NT2/D1 (cell line): ENCODE measurements around the gene FBXO10.

Experiments used
- DNase-seq: peaks from one replicate; pipeline ENCODE4 v3.0.0-alpha.2; 2011; ENCODE audit warnings: low read depth, low spot score
- H3K27me3 ChIP-seq: 2 replicates; pipeline ENCODE4 v1.6.0; 2011; ENCODE audit warnings: mild to moderate bottlenecking; ENCODE audit not compliant: insufficient read length, insufficient read depth
- H3K36me3 ChIP-seq: 2 replicates; pipeline ENCODE4 v1.6.1; 2011; ENCODE audit warnings: mild to moderate bottlenecking, low read length, mixed read lengths; ENCODE audit not compliant: insufficient read depth, insufficient read length
- H3K4me1 ChIP-seq: 2 replicates; pipeline ENCODE4 v1.5.1; 2011; ENCODE audit not compliant: insufficient read depth, insufficient read length
- H3K4me3 ChIP-seq: 2 replicates; pipeline ENCODE4 v1.5.1; 2011; ENCODE audit warnings: low read depth; ENCODE audit not compliant: insufficient read length
- H3K9ac ChIP-seq: 2 replicates; pipeline ENCODE4 v1.6.0; 2011; ENCODE audit warnings: low read depth; ENCODE audit not compliant: insufficient read length
- H3K9me3 ChIP-seq: 2 replicates; pipeline ENCODE4 v1.5.1; 2011; ENCODE audit warnings: mild to moderate bottlenecking, low read length; ENCODE audit not compliant: insufficient read depth
- SUZ12 ChIP-seq: IDR thresholded peaks from 2 replicates; pipeline ENCODE4 v1.6.1; 2011; ENCODE audit not compliant: insufficient read length, insufficient read depth; ENCODE audit errors: extremely low read depth
- YY1 ChIP-seq: IDR thresholded peaks from 2 replicates; pipeline ENCODE4 v1.6.1; 2011; ENCODE audit not compliant: insufficient read length, insufficient read depth
- ZNF274 ChIP-seq: IDR thresholded peaks from 2 replicates; pipeline ENCODE4 v1.6.1; 2011; ENCODE audit warnings: mild to moderate bottlenecking, low read depth, low read length

FBXO10 gene

GRCh38 chr9:37592108-37592951 is 16.1 kb upstream of the FBXO10 start, which contains the start of gene TOMM5:
TSS of gene TOMM5 (minus strand) at chr9:37592597. CDS start at chr9:37592532, 65 bp downstream.
- no peak for TF ChIP-seq SUZ12
- no peak for TF ChIP-seq YY1
- TF ChIP-seq ZNF274, result no peak
- DNase-seq, result peak; percentile 83

GRCh38 chr9:37587521-37587920 is 11.3 kb upstream of the FBXO10 start:
- Histone ChIP-seq H3K36me3 (peaks cover 84% of the 10 kb centered on the region), H3K4me3 (no peak overlapping the region), H3K27me3 (no peaks in the 10 kb centered on the region), H3K9me3 (no peaks in the 10 kb centered on the region), H3K9ac (no peak overlapping the region), H3K4me1 (no peaks in the 10 kb centered on the region)
- no peak for DNase-seq
- TF ChIP-seq YY1, result no peak
- no peak for TF ChIP-seq SUZ12
- TF ChIP-seq ZNF274, result no peak

More at GRCh38 chr9:37592108-37592951, 16.1 kb upstream of the FBXO10 start, which contains the start of gene TOMM5:
- Histone ChIP-seq H3K9ac (peak within 1 kb of the TSS; percentile 89), H3K4me3 (peak within 1 kb of the TSS; percentile 93), H3K9me3 (no peaks in the 10 kb centered on the region), H3K27me3 (peaks cover 5% of the 10 kb centered on the region), H3K4me1 (no peaks in the 10 kb centered on the region), H3K36me3 (peaks cover 37% of the 10 kb centered on the region)

- Histone ChIP-seq H3K4me3 (no peak overlapping the region), H3K9ac (no peak overlapping the region), H3K27me3 (no peaks in the 10 kb centered on the region), H3K9me3 (no peaks in the 10 kb centered on the region), H3K36me3 (peaks cover 85% of the 10 kb centered on the region), H3K4me1 (no peaks in the 10 kb centered on the region)
- no peak for DNase-seq
- TF ChIP-seq YY1 (no peak), ZNF274 (no peak), SUZ12 (no peak)
These were observed 7.4 kb upstream of the FBXO10 start for GRCh38 chr9:37583522-37584121.

GRCh38 chr9:37582548-37583157 is 6.5 kb upstream of the FBXO10 start:
- H3K27me3 ChIP-seq, result no peaks in the 10 kb centered on the region
- H3K9ac ChIP-seq, result no peak overlapping the region
- H3K4me3 ChIP-seq, result no peak overlapping the region
- H3K9me3 ChIP-seq, result no peaks in the 10 kb centered on the region
- TF ChIP-seq SUZ12 (no peak), YY1 (no peak), ZNF274 (no peak)
- no peak for DNase-seq
- no peaks in the 10 kb centered on the region for H3K4me1 ChIP-seq
- H3K36me3 ChIP-seq, result peaks cover 79% of the 10 kb centered on the region

GRCh38 chr9:37575511-37575914 is 667 bp downstream of the FBXO10 start:
- Histone ChIP-seq H3K9ac (peak overlapping the region; percentile 90), H3K36me3 (peaks cover 15% of the 10 kb centered on the region), H3K4me1 (peaks cover 11% of the 10 kb centered on the region), H3K4me3 (peak overlapping the region; percentile 86), H3K27me3 (no peaks in the 10 kb centered on the region), H3K9me3 (no peaks in the 10 kb centered on the region)
- no peak for DNase-seq
- TF ChIP-seq ZNF274 (no peak), SUZ12 (no peak), YY1 (no peak)

GRCh38 chr9:37575001-37575400 is 1.2 kb downstream of the FBXO10 start:
- TF ChIP-seq YY1, result no peak
- no peak for TF ChIP-seq ZNF274
- TF ChIP-seq SUZ12, result no peak
- H3K9ac ChIP-seq, result peak overlapping the region; percentile 38
- no peak for DNase-seq
- H3K4me1 ChIP-seq, result peaks cover 11% of the 10 kb centered on the region
- H3K36me3 ChIP-seq, result peaks cover 11% of the 10 kb centered on the region
- H3K27me3 ChIP-seq, result no peaks in the 10 kb centered on the region
- peak overlapping the region; percentile 86 for H3K4me3 ChIP-seq
- no peaks in the 10 kb centered on the region for H3K9me3 ChIP-seq
